Measurements from ENCODE around the gene NF2. TPM values are rescaled to one million over a fixed set of nuclear protein-coding genes. Genes with fewer than 3 reads are reported as not detected.

NF2 gene
- total and polyA plus RNA-seq, 2 of the 8 experiments (the other 6 are each of a cell fraction or from before 2014, with no cell fraction given) = 17.6 to 53.6 TPM

DNA sequence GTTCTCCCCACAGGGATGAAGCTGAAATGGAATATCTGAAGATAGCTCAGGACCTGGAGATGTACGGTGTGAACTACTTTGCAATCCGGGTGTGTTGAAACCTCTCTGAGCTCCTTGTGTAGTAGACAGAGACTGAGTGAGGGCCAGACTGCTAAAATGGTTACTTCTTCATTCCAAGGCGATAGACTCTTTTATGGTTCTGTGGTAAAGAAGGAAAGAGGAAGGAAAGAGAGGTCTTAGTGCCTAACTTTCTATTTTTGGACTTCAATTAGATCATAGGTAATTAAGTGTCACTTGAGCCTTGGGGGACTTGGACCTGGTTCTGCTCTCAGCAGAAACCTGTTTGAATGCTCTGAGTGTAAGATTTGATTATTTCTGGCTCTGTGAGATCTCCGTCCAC lies 54.7 kb downstream of the NF2 start:
- H3K36me3 ChIP-seq (ENCODE audit: control insufficient read depth in 2 of 4, insufficient read depth in 4 of 4, low read length in 3 of 4) = peaks cover 0 to 9% (median under 1%) of the 10 kb centered on the region in 4 experiments; a peak in 4 of 8 replicates
- no peaks in the 10 kb centered on the region for H3K79me1 ChIP-seq (ENCODE audit: low read depth, low read length)
- no peaks in the 10 kb centered on the region for H4K20me1 ChIP-seq (replicated peaks in 1 of 2; ENCODE audit: control insufficient read depth in 1 of 2, insufficient read depth in 2 of 2, low read length in 2 of 2)
- FAIRE-seq = no peak
- no peak overlapping the region for H3K23ac ChIP-seq (ENCODE audit: insufficient read length)
- ChIA-PET CTCF (ENCODE audit: partially characterized antibody) (interaction anchor here (0.7 kb wide), 1 partner anchor 52 kb away, joined by 4 read pairs; no protein-coding TSS in a partner anchor), POLR2A (ENCODE audit: partially characterized antibody) (no interaction called here)
- no peak overlapping the region for H2AK5ac ChIP-seq (ENCODE audit: low read depth, low read length)
- WGBS, 2 experiments (ENCODE audit: extremely low coverage in 1 of 2, insufficient coverage in 1 of 2, insufficient read length in 1 of 2, insufficient replicate concordance in 2 of 2, low coverage in 1 of 2, low lambda C conversion rate in 2 of 2, missing lambda C conversion rate in 1 of 2) = 84% methylated on average over 4 of the region's 4 CpGs; no CpG with 5 or more reads in 1 of the 2 experiments
- DNase-seq (ENCODE audit: low read depth in 1 of 2, low spot score in 2 of 2) = no peak
- H3K18ac ChIP-seq (ENCODE audit: extremely low read depth, low read length) = no peak overlapping the region
- no peak overlapping the region for H3K27ac ChIP-seq (ENCODE audit: low read depth, low read length)
- no peak overlapping the region for H2BK5ac ChIP-seq (ENCODE audit: low read depth, low read length)
- H3K4me3 ChIP-seq (ENCODE audit: extremely low read depth in 1 of 4, insufficient read depth in 2 of 4, low read depth in 3 of 4, low read length in 4 of 4) = no peak overlapping the region
- no peak overlapping the region for H3K4me2 ChIP-seq (ENCODE audit: insufficient read depth in 1 of 2, low read depth in 2 of 2, low read length in 2 of 2)
- H3K79me2 ChIP-seq (ENCODE audit: control insufficient read depth in 1 of 2, insufficient read depth in 2 of 2, low read length in 2 of 2) = no peaks in the 10 kb centered on the region
- H4K8ac ChIP-seq (ENCODE audit: extremely low read depth, insufficient read depth, low read length) = no peak overlapping the region
- H2BK15ac ChIP-seq (ENCODE audit: low read length) = no peak overlapping the region
- no peak overlapping the region for H3K56ac ChIP-seq (replicated peaks; ENCODE audit: insufficient read length, low read depth, low read length)
- H3K4ac ChIP-seq (replicated peaks; ENCODE audit: insufficient read length, low read depth, low read length) = no peak overlapping the region
- no peak overlapping the region for H3K9ac ChIP-seq (replicated peaks in 1 of 4; ENCODE audit: extremely low read depth in 1 of 4, low read depth in 3 of 4, low read length in 3 of 4)
- H3K23me2 ChIP-seq (ENCODE audit: low read depth, low read length) = no peaks in the 10 kb centered on the region
- no peaks in the 10 kb centered on the region for H3K27me3 ChIP-seq (replicated peaks in 1 of 4; ENCODE audit: control insufficient read depth in 3 of 4, extremely low read depth in 1 of 4, insufficient read depth in 3 of 4, low read length in 3 of 4)
- no peak overlapping the region for H4K5ac ChIP-seq (ENCODE audit: insufficient read length, low read depth, low read length)
- no peak overlapping the region for H2BK20ac ChIP-seq (ENCODE audit: low read length)
- H3K14ac ChIP-seq (ENCODE audit: insufficient read length) = no peak overlapping the region
- H3K9me3 ChIP-seq (ENCODE audit: insufficient read depth in 2 of 2, low read depth in 1 of 2, low read length in 1 of 2) = no peaks in the 10 kb centered on the region
- H2AFZ ChIP-seq (ENCODE audit: low read length) = no peak overlapping the region
- no peak overlapping the region for H4K91ac ChIP-seq (replicated peaks; ENCODE audit: insufficient read length, low read length)
- H2BK12ac ChIP-seq (ENCODE audit: low read depth, low read length) = no peak overlapping the region
- H3K4me1 ChIP-seq (replicated peaks in 1 of 4; ENCODE audit: control insufficient read depth in 3 of 4, insufficient read depth in 4 of 4, low read length in 3 of 4) = no peaks in the 10 kb centered on the region
- no peak overlapping the region for H2BK120ac ChIP-seq (replicated peaks; ENCODE audit: low read depth, low read length)
- TF ChIP-seq RFX5 (IDR thresholded peaks at IDR 0.05; ENCODE audit: borderline replicate concordance, low read depth, low read length) (no peak), CTBP2 (IDR thresholded peaks at IDR 0.05; ENCODE audit: borderline replicate concordance, insufficient read depth, insufficient read length, low read length) (no peak), TEAD4 (IDR thresholded peaks at IDR 0.05; ENCODE audit: low read depth, low read length) (no peak), ZNF274 (IDR thresholded peaks at IDR 0.05; ENCODE audit: borderline replicate concordance, extremely low read depth, low read length) (no peak), BCL11A (IDR thresholded peaks at IDR 0.05; ENCODE audit: low read depth in 2 of 2, low read length in 2 of 2) (no peak), TBP (IDR thresholded peaks at IDR 0.05; ENCODE audit: low read depth, low read length) (no peak), SAP30 (IDR thresholded peaks at IDR 0.05; ENCODE audit: insufficient read depth, insufficient replicate concordance, low read length) (no peak), RXRA (IDR thresholded peaks at IDR 0.05; ENCODE audit: insufficient read depth, low read depth, low read length) (no peak), CEBPB (IDR thresholded peaks at IDR 0.05; ENCODE audit: low read depth, low read length) (no peak), GABPA (IDR thresholded peaks at IDR 0.05; ENCODE audit: borderline replicate concordance, insufficient read depth, low read length) (no peak), RAD21 (IDR thresholded peaks at IDR 0.05 in 1 of 2, conservative IDR thresholded peaks at IDR 0.05 in 1 of 2; ENCODE audit: low read depth in 2 of 2, low read length in 2 of 2) (no peak), RBBP5 (IDR thresholded peaks at IDR 0.05; ENCODE audit: borderline replicate concordance, low read depth, low read length) (no peak), BACH1 (IDR thresholded peaks at IDR 0.05; ENCODE audit: low read length) (no peak)
- TF ChIP-seq, protein P1, sequence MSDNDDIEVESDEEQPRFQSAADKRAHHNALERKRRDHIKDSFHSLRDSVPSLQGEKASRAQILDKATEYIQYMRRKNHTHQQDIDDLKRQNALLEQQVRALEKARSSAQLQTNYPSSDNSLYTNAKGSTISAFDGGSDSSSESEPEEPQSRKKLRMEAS (IDR thresholded peaks at IDR 0.05) = no peak
